ENCODE data around the gene NDRG3.
A peak's percentile ranks its signal among the peaks of the same experiment; 100 is the strongest.
"Not testable (repeated sequence)": the region's sequence is repeated elsewhere in the genome, so short reads cannot be mapped to it uniquely, and the experiment has no call there.

The NDRG3 gene

DNA sequence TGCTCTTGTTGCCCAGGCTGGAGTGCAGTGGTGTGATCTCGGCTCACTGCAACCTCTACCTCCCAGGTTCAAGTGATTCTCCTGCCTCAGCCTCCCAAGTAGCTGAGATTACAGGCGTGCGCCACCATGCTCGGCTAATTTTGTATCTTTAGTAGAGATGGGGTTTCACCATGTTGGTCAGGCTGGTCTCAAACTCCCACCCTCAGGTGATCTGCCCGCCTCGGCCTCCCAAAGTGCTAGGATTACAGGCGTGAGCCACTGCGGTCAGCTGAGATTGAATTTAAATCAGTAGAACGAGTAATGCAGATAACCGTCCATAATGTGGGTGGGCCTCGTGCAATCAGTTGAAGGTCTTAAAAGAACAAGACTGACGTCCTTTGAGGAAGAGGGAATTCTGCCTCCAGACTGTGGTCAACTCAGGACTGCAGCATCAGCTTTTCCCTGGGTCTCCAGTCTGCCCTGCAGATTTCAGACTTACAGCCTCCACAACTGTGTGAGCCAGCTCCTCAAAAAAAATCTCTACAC, 107.0 kb downstream of the NDRG3 start:
- DNase-seq, result not testable (repeated sequence)

GRCh38 chr20:36634342-36634741, 111.5 kb downstream of the NDRG3 start:
- no peak for DNase-seq

- DNase-seq, result no peak
Observed at GRCh38 chr20:36633285-36633772, 112.6 kb downstream of the NDRG3 start.

DNA sequence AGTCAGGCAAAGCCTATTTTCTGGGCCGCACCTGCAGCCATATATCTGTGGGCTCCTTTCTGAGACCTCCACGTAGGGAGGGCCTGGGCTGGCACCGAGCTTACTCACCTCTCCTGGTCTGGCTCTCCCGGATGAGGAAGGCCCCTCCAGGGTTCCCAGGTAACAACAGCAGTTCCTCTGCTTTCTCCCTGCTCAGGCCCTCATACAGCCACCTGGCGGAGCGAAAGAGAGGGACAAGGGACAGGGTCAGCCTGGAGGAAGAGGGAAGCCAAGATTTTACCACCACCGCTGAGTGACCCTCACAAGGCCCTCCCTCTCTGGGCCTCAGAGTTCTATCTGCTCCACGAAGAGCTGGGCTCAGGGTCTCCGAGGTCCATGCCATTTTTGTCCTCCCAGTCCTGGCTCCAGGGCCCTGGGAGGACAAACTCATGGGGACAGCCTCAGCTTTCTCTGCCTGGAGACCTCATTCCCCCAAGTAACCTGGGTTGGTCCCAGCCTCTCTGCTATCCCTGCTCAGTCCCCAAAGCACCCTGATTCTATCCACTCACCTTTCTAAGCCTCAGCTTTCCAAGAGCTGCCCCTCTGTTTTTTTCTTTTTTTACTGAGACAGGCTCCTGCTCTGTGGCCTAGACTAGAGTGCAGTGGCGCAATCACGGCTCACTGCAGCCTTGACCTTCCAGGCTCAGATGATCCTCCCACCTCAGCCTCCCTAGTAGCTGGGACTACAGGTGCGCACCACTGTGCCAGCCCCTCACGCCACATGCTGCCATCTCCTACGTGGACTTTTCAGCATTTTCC, 113.2 kb downstream of the NDRG3 start:
- DNase-seq, result no peak

- DNase-seq, result no peak
Observed at GRCh38 chr20:36632147-36632486, 113.8 kb downstream of the NDRG3 start.

DNA sequence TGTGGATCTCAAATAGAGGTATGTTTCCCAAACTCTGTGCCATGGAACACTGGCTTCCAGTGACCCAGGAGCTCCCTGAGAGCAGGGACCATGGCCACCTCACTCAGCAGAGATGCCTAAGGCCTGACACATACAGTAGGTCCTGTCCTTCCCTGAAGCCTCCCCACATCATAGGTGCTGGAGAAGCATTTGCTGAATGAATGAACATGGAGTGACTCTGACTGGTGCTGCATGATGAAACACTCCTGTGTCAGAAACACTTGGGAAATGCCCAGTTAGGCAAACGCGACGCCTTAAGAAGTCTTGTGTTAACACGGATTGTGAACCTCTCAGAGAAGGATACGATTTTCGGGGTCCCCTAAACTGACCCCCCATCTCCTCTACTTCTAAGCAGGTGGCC, 114.2 kb downstream of the NDRG3 start:
- DNase-seq, result no peak

DNA sequence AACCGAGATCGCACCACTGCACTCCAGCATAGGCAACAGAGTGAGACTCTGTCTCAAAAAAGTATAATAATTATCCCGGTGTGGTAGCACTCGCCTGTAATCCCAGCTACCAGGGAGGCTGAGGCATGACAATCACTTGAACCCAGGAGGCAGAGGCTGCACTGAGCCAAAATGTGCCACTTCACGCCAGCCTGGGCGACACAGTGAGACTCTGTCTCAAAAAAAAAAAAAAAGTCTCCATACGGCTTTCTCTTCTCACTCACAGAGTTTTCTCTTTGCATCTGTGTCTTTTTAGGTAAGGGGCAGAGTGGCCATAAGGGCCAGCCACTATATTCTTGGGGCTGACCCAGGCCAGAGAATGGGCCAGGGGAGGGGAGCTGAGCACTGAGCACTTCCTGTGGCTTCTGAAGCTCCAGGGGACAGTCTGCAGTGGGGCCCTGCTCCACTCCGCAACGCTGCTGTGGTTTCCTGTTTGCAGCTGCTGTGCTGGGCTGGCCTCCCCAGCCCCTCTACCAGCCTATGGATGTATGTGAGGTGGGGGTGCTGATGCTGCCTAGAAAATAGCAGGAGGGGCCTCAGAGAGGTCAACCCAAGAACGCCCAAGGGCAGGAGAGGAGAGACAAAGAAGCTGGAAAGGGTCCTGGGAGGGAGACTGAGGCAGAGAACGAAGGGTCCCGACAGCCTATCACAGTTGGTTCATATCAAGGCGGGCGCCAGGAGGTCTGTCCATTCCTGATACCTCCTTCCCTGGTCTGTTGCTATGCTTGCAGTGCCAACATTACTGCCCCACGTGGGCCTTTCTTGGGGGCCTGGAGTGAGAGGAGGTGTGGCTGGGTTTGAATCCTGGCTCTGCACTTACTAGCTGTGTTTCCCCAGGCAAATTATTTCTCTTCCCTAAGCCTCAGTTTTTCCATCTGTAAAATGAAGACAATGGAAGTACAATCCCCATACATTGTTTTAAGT, 115.9 kb downstream of the NDRG3 start:
- peak; percentile 41 for DNase-seq

GRCh38 chr20:36628076-36628475, 117.8 kb downstream of the NDRG3 start:
- DNase-seq, result peak; percentile 46

DNA sequence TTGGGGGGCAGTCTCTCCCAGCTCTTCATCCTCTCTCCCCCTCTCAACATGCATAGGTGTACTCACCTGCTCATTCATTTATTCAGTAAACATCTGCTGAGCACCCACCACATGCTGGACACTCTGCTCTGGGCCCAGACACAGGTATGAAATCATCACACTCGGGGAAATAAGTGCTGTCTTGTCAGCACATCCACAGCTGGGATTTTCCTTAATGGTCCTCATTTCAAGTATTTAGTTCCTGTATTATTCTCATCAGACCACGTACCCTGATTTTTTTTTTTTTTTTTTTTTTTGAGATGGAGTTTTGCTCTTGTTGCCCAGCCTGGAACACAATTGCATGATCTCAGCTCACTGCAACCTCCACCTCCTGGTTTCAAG, 121.0 kb downstream of the NDRG3 start:
- DNase-seq, result no peak

GRCh38 chr20:36624068-36624943, 121.6 kb downstream of the NDRG3 start:
- DNase-seq, result no peak

- DNase-seq, result no peak
Observed at GRCh38 chr20:36623444-36623843, 122.4 kb downstream of the NDRG3 start.

DNA sequence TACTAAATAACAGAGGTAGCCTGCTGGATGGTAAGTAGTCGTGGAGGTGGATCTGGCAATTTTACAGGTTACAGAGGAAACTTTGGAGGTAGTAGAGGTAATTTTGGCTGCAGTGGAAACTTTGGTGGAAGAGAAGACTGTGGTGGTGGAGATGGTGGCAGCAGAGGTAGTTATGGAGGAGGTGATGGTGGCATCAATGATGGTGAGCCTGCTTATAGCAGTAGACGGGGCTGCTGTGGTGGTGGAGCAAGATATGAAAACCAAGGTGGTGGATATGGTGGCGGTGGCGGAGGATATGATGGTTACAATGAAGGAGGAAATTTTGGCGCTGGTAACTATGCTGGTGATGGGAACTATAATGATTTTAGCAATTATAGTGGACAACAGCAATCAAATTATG, 125.0 kb downstream of the NDRG3 start:
- DNase-seq, result no peak

GRCh38 chr20:36614781-36615557, 130.9 kb downstream of the NDRG3 start:
- no peak for DNase-seq

DNA sequence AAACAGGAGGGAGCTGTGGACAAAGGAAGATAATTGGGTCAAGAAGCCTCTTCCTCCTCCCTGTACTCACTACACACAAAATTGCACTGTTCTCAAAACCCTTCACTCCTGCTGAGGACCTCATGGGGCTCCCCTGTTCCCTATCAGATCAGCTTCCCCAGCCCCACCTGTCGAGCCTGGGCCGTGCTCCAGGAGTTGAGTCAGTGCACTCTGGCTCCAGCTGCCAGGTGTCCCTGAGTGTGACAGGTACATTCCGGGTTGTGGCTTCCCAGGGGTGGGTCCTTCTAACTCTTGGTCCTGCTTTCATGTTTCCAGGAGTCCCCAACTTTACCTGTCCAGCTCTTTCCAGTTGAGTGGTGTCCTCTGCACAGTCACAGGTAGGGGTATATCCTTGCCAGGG, 131.9 kb downstream of the NDRG3 start:
- no peak for DNase-seq

DNA sequence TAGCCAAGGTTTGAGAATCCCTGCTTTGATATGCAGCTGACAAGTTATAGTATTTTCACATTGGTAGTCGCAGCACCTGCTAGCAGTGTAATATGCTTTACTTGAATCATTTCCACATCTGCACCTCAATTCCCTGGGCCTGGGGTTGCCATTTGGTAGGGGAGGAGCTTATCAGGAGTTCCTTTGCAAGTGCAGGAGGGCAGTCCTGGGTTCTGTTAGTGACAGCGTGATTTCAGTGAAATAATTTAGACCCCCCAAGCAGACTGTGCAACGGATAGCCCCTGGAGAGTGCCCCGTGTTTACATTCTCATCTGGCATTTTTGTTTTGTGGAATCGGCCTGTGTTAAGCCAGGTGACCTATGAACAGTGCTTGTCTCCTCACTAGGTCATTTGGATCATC, 134.3 kb downstream of the NDRG3 start:
- no peak for DNase-seq

DNA sequence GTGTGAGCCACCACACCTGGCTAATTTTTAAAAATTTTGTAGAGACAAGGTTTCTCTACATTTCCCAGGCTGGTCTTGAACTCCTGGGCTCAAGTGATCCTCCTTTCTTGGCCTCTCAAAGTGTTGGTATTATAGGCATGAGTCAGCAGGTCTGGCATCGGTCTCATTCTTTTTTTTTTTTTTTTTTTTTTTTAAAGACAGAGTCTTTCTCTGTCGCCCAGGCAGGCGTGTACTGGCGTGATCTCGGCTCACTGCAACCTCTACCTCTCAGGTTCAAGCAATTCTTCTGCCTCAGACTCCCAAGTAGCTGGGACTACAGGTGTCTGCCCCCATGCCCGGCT, 137.5 kb downstream of the NDRG3 start:
- not testable (repeated sequence) for DNase-seq

GRCh38 chr20:36607586-36608387, 138.1 kb downstream of the NDRG3 start:
- DNase-seq, result no peak

DNA sequence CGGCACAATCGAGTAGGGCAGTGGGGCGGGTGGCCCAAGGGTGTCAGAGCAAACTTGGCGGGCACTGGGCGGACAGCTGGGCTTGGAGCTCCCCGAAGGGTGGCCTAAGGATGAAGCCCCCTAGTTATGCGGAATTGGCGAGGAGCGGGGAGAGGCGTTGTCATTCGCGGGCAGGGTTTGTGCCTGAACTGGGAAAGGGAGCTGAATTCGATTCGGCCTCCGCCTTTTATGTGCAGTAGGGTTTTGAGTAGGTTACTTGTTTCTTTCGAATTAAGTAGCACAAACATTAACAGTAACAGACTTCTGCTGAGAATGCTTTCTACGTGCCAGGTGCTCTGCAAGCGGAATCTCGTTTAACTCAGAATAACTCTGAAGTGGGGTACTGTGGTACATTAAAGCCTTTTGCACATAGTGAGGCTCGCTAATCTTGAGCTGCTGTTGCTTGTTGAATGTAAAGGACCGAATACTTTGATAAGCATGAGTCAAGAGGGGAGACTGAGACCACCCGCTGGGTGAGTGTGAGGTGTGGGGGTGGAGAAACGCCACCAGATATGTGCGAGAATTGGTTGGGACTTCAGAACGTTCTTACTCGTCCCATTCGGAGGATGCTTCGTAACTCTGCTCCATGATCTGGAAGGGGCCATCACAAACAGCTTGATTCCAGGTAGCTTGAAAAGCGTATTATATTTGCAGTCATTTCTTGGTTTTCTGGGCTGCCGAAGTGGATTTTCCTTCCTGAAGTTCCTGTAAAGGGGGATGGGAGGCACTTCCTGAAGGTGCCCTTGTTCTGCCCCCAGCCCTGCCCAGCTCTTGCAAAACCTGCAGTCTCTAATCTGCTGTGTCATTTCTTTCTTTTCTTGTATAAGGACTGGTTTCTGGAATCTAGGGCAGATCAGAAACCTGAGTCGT, 139.5 kb downstream of the NDRG3 start:
- DNase-seq, result peak; percentile 41

DNA sequence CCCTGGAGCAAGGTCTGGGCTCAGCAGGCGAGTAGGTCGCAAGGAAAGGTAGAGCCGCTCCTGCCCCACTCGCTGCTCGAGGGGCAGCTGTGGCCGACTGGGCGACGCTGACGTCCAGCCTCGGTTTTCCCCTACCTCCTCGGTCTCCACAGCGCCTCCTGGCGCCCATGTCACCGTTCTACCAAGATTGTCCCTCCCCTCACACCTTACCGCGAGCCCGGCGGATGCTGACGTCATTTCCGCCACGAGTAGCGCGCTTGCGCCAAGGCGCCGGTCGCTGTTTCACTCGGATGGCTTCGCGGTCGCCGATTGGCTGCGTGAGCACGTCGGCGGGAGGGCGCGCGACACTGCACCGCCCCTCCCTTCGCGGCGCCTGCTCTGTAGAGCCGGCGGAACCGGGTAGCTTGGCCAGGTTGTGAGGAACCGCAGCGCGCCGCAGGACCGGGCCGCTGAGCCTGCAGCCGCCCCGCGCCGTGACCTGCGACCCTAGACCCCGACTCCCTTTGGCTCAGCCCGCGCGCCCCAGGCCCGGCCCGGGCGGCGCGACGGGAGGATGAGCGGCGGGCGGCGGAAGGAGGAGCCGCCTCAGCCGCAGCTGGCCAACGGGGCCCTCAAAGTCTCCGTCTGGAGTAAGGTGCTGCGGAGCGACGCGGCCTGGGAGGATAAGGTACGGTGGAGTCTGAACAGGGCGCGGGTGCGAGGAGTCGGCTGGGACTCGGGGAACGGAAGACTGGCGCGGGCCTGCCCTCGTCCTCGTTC, 140.3 kb downstream of the NDRG3 start, which contains the start of gene RAB5IF:
RAB5IF (plus strand) TSS at position 381 of the 759 bp plus-strand sequence; CDS start at position 554, 173 bp downstream.
- peak; percentile 99 for DNase-seq

All from CD4-positive, alpha-beta T cell treated with Interferon gamma for 1 hour (primary cell).